HUES48 (cell line): ENCODE measurements around the gene PRKCA.

ENCODE experiments used
- H3K27ac ChIP-seq: one replicate; pipeline ENCODE4 v1.7.0; 2013; ENCODE audit warnings: low read depth, low read length, inconsistent platforms
- H3K27me3 ChIP-seq: 2 replicates; pipeline ENCODE4 v1.6.1; 2013; ENCODE audit warnings: mild to moderate bottlenecking, low read length; ENCODE audit not compliant: control insufficient read depth, insufficient read depth
- H3K36me3 ChIP-seq: 2 replicates; pipeline ENCODE4 v1.6.1; 2013; ENCODE audit warnings: low read length; ENCODE audit not compliant: control insufficient read depth, insufficient read depth
- H3K4me1 ChIP-seq: 2 replicates; pipeline ENCODE4 v1.6.1; 2013; ENCODE audit warnings: mild to moderate bottlenecking, low read length; ENCODE audit not compliant: control insufficient read depth, insufficient read depth
- H3K4me3 ChIP-seq: 2 replicates; pipeline ENCODE4 v1.5.1; 2013; ENCODE audit warnings: mild to moderate bottlenecking, low read depth, low read length
- H3K9ac ChIP-seq: 2 replicates; pipeline ENCODE4 v1.6.1; 2013; ENCODE audit warnings: mild to moderate bottlenecking, low read depth, low read length, moderate library complexity
- H3K9me3 ChIP-seq: 2 replicates; pipeline ENCODE4 v1.6.1; 2013; ENCODE audit warnings: low read length; ENCODE audit not compliant: control insufficient read depth, insufficient read depth

The PRKCA gene

DNA sequence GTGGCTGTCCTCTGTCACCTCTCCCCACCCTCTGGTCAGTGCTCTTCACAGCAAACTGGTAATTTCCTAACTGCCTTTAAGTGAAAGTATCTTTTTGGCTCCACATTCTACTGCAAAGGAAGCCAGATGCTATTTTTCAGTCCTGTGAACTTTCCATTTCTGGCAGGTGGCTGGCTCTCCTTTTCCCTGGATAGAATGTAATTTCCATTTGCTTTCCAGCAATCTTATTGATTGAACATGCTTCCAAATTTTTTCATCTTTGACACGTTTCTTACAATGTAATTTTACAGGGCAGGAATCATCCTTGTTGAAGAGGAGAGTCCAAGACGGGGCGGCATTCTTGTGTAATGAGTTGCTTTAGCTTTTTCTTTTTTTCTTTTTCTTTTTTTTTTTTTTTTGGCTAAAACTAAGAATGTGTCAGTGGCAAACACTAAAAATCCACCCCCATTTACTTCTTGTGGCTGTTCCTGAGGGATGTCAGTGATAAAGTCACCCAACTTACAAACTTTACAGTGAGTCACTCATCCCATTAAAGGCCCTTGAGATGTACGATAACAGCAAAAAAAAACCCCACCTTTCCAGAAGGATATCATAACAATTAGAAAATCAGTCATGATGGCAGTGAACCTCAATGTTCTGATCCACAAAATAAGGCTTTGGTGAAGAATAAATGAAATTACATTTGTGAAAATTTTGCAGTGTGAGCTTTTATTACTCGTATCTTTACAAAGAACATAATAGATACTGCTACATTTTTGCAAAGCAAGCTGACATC lies 29.4 kb upstream of the PRKCA start:
- no peak overlapping the region for H3K4me3 ChIP-seq
- no peak overlapping the region for H3K9ac ChIP-seq
- no peaks in the 10 kb centered on the region for H3K36me3 ChIP-seq
- no peaks in the 10 kb centered on the region for H3K27me3 ChIP-seq
- no peak overlapping the region for H3K27ac ChIP-seq
- peaks cover 4% of the 10 kb centered on the region; the same call in 1 of the 2 replicates for H3K9me3 ChIP-seq
- H3K4me1 ChIP-seq, result no peaks in the 10 kb centered on the region

DNA sequence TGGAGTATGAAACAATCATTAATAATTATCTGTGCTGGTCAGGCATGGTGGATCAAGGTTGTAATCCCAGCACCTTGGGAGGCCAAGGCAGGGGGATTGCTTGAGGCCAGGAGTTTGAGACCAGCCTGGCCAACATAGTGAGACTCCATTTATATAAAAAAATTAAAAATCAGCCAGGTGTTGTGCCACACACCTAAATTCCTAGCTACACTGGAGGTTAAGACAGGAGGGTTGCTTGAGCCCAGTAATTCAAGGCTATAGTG lies 28.9 kb upstream of the PRKCA start:
- Histone ChIP-seq H3K27me3 (no peaks in the 10 kb centered on the region), H3K27ac (no peak overlapping the region), H3K4me3 (no peak overlapping the region), H3K9ac (no peak overlapping the region), H3K36me3 (no peaks in the 10 kb centered on the region), H3K9me3 (peaks cover 4% of the 10 kb centered on the region; the same call in 1 of the 2 replicates), H3K4me1 (no peaks in the 10 kb centered on the region)

DNA sequence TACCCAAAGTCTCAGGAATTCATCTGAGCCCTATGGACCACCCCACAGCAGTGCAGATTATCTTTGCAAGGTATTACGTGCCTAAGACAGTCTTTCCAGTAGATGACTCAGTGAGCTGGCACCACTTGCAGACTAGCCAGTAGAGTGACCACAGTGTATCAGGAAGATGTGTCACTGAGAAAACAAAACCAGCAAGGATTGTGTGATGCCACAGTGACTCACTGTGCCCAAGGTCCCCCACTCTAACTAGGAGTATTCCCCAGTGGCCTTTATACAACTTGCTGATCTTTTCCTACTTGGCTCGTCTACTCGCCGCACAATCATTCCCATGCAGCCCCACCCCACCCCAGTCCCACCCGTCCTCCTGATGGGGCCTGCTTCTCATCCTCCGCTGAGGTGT lies 26.8 kb upstream of the PRKCA start:
- no peaks in the 10 kb centered on the region for H3K4me1 ChIP-seq
- H3K4me3 ChIP-seq, result no peak overlapping the region
- H3K36me3 ChIP-seq, result no peaks in the 10 kb centered on the region
- H3K9me3 ChIP-seq, result no peaks in the 10 kb centered on the region
- H3K9ac ChIP-seq, result no peak overlapping the region
- H3K27ac ChIP-seq, result no peak overlapping the region
- no peaks in the 10 kb centered on the region for H3K27me3 ChIP-seq

DNA sequence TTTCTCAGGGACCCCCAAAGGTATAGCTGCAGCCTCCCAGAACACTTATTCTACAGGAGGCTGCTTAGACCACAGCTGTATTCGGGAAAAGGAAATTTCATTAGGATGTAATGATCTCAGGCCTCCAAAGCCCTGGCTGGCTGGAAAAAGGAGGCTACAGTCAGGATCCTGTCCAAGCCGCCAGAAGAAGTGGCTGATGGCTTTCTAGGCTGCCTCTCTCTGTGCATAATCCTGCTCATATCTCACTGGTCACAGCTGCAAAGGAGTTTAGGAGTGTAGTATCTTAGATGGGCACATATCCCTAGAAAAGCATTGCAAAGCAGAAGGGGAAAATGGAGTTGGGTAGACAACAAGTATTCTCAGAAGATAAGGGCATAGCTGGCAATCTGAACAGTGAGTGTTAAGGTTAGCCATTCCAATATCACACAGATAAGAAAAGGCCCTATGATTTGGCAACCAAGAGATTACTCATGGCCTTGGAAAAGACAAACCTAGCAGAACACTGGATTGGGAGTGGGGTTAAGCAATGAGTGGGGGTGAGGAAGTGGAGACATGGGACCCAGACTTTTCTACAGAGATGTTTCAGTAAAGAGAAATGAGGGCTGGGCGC lies 26.0 kb upstream of the PRKCA start:
- H3K27ac ChIP-seq, result no peak overlapping the region
- H3K27me3 ChIP-seq, result no peaks in the 10 kb centered on the region
- H3K9ac ChIP-seq, result no peak overlapping the region
- H3K36me3 ChIP-seq, result no peaks in the 10 kb centered on the region
- H3K4me1 ChIP-seq, result no peaks in the 10 kb centered on the region
- H3K9me3 ChIP-seq, result no peaks in the 10 kb centered on the region
- no peak overlapping the region for H3K4me3 ChIP-seq

DNA sequence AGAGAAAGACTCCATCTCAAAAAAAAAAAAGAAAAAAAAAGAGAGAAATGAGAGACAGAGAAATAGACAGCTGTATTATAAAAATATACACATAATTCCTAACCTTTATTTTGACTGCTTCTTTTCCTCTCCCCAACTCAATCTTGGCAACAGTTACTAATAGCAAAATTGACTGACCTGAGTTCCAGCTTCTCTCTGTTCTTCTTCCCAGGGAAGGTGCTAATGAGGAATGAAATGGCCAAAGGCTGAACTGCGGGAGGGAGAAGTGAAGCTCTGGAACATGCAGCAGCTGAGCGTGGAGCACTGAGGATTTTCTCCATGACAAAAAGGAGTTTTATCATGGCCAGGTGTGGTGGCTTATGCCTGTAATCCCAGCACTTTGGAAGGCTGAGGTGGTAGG lies 25.2 kb upstream of the PRKCA start:
- Histone ChIP-seq H3K9ac (no peak overlapping the region), H3K9me3 (no peaks in the 10 kb centered on the region), H3K27me3 (no peaks in the 10 kb centered on the region), H3K27ac (no peak overlapping the region), H3K36me3 (no peaks in the 10 kb centered on the region), H3K4me3 (no peak overlapping the region), H3K4me1 (no peaks in the 10 kb centered on the region)

DNA sequence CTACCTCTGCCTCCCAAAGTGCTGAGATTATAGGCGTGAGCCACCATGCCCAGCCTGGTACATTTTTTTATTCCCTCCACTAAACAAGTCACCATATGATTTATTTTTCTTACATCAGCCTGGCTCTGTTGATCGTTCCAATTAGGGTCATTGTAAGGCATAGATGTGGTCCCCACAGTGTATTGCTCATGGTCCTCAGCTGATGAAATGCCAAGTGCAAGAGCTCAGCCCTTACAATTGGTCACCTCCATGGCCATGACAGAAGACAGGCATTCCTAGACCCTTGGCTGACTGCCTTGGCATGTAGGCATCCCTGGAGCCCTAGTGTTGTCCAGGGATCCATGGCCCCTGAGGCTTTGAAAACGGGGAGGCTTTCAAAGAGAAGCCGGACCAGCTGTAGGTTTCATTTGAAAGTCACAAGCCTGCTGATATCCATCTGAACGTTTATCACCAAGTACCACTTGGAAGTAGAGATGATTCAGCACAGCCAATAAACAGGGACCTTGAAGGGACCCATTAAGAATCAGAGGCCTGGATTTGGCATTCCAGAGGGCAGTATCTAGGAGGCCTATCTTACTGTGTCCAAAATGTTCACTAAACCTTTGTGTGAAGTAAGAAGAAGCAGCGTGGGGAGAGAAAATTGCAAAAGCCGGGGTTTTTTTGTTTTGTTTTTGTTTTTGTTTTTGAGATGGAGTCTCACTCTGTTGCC lies 20.6 kb upstream of the PRKCA start:
- Histone ChIP-seq H3K9ac (no peak overlapping the region), H3K36me3 (no peaks in the 10 kb centered on the region), H3K27ac (no peak overlapping the region)

DNA sequence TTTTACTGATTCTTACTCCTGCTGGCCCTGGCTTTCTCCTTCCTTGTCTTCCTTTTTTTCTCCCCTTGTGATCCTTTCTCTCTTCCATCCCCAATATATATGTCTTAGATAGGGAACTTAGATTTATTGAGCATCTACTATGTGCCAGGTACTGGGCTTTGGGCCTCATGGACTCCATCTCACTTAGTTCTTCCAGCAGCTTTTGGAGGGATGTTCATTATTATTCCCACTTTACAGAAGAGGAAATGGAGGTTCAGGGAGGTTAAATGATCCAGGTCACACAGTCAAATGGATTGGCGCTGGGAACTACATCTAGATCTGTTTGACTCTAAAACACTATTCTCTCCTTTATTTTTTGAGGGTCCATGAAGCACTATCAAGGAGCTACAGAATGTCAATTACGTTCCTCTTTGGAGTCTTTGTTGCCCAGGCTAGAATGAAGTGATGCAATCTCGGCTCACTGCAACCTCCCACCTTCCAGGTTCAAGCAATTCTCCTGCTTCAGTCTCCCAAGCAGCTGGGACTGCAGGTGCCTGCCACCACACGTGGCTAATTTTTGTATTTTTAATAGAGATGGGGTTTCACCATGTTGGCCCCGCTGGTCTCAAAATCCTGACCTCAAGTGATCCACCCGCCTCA lies 19.0 kb upstream of the PRKCA start:
- H3K27me3 ChIP-seq, result no peaks in the 10 kb centered on the region
- H3K27ac ChIP-seq, result no peak overlapping the region
- no peak overlapping the region for H3K9ac ChIP-seq
- H3K36me3 ChIP-seq, result no peaks in the 10 kb centered on the region
- H3K4me1 ChIP-seq, result no peaks in the 10 kb centered on the region
- no peak overlapping the region for H3K4me3 ChIP-seq
- no peaks in the 10 kb centered on the region for H3K9me3 ChIP-seq

More for the DNA sequence above, 20.6 kb upstream of the PRKCA start:
- Histone ChIP-seq H3K9me3 (no peaks in the 10 kb centered on the region), H3K27me3 (no peaks in the 10 kb centered on the region), H3K4me3 (no peak overlapping the region), H3K4me1 (no peaks in the 10 kb centered on the region)

DNA sequence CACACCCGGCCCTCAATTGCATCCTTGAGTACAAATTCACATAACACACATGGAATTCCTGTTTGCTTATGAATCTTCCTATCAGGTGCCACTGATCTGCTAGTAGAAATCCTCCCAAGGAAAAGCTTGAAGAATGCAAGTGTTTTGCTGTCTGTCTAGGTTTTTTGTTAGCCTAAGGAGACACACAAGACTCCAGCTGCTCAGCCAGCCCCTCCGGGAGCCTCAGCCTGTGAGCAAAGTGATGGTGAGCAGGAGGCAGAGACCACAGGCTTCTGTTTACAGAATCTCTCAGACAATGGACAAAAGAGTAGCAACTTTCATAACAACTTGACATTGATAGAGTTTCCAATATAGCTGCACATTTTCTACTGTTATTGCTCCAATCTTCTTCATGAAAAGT lies 18.4 kb upstream of the PRKCA start:
- H3K4me3 ChIP-seq, result no peak overlapping the region
- H3K9ac ChIP-seq, result no peak overlapping the region
- H3K36me3 ChIP-seq, result no peaks in the 10 kb centered on the region
- no peaks in the 10 kb centered on the region for H3K9me3 ChIP-seq
- H3K27ac ChIP-seq, result no peak overlapping the region
- no peaks in the 10 kb centered on the region for H3K27me3 ChIP-seq
- no peaks in the 10 kb centered on the region for H3K4me1 ChIP-seq

DNA sequence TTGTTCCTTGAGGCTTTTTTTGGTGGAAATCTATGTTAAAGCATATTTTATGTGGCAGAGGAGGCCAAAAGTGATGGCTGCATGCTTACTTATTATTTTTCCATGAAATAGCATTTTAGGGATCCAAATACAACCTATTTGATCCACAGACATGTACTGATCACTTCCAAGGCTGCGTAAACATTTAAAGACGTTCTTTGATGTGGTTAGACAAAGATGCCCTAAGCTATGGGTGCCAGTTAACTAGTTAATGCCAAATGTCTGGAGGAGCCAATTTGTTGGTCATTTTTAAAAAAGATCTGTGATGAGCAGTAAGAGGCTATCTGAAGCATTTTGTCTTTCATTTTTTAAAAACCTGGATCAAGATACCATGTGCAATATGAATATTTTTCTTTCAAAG lies 17.3 kb upstream of the PRKCA start:
- no peak overlapping the region for H3K27ac ChIP-seq
- H3K4me3 ChIP-seq, result no peak overlapping the region
- no peaks in the 10 kb centered on the region for H3K36me3 ChIP-seq
- no peak overlapping the region for H3K9ac ChIP-seq
- no peaks in the 10 kb centered on the region for H3K27me3 ChIP-seq
- H3K9me3 ChIP-seq, result no peaks in the 10 kb centered on the region
- no peaks in the 10 kb centered on the region for H3K4me1 ChIP-seq

DNA sequence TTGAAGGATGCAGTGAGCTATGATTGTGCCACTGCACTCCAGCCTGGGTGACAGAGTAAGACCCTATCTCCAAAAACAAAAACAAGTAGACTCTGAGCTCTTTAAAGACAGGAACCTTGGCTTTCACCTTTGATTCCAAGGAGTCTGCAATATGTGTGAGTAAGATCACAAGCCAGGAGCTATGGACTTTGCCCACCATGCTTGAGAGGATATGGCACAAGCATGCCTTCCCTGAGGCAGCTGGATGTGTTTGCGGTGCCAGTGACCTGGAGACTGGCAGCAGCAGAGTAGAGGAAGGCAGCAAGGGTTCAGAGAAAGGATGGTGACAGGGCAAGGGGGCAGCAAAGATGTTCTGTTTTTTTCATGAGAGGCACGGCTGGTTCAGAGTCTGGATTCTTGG lies 14.5 kb upstream of the PRKCA start:
- Histone ChIP-seq H3K27ac (no peak overlapping the region), H3K9ac (no peak overlapping the region), H3K27me3 (no peaks in the 10 kb centered on the region), H3K4me3 (no peak overlapping the region), H3K4me1 (no peaks in the 10 kb centered on the region), H3K9me3 (no peaks in the 10 kb centered on the region), H3K36me3 (no peaks in the 10 kb centered on the region)
